Skeletal muscle satellite cell (primary cell): ENCODE data around the gene ANKRD24.
"Not testable (repeated sequence)": the region's sequence is repeated elsewhere in the genome, so short reads cannot be mapped to it uniquely, and the experiment has no call there.

Experiments used
- H3K27me3 ChIP-seq: 2 replicates; pipeline ENCODE4 v1.7.0; 2013; ENCODE audit warnings: low read length; ENCODE audit not compliant: control insufficient read depth, insufficient read depth
- H3K36me3 ChIP-seq: 2 replicates; pipeline ENCODE4 v1.7.0; 2013; ENCODE audit warnings: mild to moderate bottlenecking, control low read depth, low read length; ENCODE audit not compliant: insufficient read depth
- H3K4me1 ChIP-seq: 2 replicates; pipeline ENCODE4 v1.7.0; 2013; ENCODE audit warnings: low read length; ENCODE audit not compliant: control insufficient read depth, insufficient read depth
- H3K4me2 ChIP-seq: 2 replicates; pipeline ENCODE4 v1.7.0; 2013; ENCODE audit warnings: mild to moderate bottlenecking, low read length
- H3K4me3 ChIP-seq: 2 replicates; pipeline ENCODE4 v1.7.0; 2013; ENCODE audit warnings: low read length
- H3K9ac ChIP-seq: 2 replicates; pipeline ENCODE4 v1.7.0; 2013; ENCODE audit warnings: mild to moderate bottlenecking, low read depth, low read length, moderate library complexity
- H3K9me3 ChIP-seq: replicated peaks from 2 replicates; pipeline ENCODE4 v1.7.0; 2013; ENCODE audit warnings: mild to moderate bottlenecking, control low read depth, low read length

The ANKRD24 gene

DNA sequence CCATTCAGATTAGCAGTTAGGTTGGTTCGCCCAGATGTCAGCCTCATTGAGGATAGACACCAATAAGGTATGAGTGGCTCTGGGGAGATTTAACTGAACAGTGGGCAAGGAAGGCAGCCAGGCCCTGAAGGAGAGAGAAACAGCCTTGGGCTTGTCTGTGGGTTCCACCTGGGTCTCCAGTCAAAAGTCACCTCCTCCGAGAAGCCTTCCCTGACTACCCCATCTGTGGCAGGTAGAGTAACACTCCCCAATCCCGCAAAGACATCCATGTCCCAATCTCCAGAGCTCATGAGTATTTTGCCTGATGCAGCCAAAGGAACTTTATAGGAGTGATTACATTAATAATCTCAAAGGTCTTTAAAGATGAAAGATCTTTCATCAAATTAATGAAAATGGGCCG is 56.3 kb downstream of the ANKRD24 start:
- Histone ChIP-seq H3K4me3 (no peak overlapping the region), H3K9me3 (no peaks in the 10 kb centered on the region), H3K4me2 (no peak overlapping the region), H3K4me1 (no peaks in the 10 kb centered on the region), H3K27me3 (peaks cover 12% of the 10 kb centered on the region), H3K9ac (no peak overlapping the region), H3K36me3 (no peaks in the 10 kb centered on the region)

DNA sequence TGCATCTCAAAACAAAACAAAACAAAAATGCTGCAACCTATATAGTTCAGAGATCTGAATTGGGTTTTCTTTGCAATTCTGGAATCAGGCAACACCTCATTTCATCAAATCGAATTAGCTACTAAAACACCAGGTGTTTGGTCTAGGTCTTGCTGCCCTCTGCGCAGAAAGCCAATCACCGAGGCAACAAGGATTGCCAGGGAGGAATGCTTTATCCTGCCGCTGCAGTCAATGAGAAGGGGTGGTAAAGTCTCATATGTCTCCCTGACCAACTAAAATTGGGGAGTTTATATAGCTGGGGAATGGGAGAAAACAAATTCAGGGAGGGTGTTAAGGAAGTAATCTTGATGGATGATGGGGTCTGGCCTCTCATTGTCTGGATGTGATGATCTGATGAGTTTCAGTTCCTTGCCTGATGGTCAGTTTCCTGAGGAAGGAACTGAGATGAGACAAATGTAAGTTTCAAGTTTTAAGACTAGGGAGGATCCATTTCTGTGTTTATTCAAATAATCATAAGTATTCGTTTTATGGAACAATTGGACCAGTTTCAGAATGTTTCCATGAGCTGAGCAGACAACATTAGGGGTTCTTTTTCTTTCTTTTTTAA is 59.4 kb downstream of the ANKRD24 start:
- no peak overlapping the region for H3K9ac ChIP-seq
- no peaks in the 10 kb centered on the region for H3K36me3 ChIP-seq
- peaks cover 4% of the 10 kb centered on the region for H3K4me1 ChIP-seq
- H3K4me2 ChIP-seq, result no peak overlapping the region
- no peaks in the 10 kb centered on the region for H3K9me3 ChIP-seq
- peaks cover 3% of the 10 kb centered on the region for H3K27me3 ChIP-seq
- H3K4me3 ChIP-seq, result no peak overlapping the region

DNA sequence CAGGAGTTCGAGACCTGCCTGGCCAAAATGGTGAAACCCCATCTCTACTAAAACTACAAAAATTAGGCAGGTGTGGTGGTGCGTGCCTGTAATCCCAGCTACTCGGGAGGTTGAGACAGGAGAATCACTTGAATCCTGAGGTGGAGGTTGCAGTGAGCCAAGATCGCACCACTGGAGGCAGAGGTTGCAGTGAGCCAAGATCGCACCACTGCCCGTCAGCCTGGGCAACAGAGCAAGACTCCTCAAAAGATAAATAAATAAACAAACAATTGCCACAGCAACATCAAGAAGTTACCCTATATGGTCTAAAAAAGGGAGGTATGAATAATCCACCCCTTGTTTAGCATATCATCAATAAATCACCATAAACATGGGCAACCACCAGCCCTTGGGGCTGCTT is 63.4 kb downstream of the ANKRD24 start:
- not testable (repeated sequence) for H3K9ac ChIP-seq, H3K9me3 ChIP-seq, H3K4me1 ChIP-seq, H3K27me3 ChIP-seq
- Histone ChIP-seq H3K4me3 (peak overlapping the region; percentile 89), H3K36me3 (peaks cover 17% of the 10 kb centered on the region), H3K4me2 (peak overlapping the region; percentile 81)

DNA sequence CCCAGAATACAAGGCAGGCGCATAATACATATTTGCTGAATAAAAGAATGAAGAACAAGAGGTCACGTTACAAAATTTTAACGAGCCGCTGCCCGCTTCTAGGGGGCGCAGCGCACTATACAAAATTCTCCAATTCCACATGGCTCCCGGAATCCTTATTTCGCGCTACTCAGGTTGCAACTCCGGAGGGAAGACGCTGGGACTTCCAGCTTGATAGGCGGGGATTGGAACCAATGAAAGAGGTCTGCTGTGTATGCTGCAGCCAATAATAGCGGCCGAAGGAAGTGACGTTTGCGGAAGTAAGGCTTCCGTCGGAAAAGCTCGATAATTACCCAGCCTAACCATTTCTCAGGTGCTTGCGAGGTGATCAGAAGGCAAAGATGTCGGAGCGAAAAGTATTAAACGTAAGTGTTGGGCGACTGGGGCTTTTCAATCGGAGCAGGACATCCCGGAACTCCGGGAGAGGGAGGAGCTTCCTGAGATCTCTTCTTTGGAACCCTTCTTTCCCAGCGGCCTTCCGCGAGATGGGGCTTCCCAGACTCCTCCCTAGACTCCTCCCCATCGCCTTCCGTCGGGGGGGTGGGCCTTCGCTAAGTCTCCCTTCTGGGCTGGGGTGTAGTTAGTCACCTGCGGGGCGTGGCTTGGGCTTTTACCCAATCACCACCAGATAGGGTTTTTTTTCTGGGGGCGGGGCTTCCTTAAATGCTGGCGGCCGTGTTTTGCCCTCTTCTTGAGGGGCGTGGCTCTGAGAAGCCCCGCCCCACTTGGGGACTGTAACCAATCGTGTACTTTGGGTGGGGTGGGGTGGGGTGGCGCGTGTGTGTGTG is 64.5 kb downstream of the ANKRD24 start, which contains the start of gene YJU2:
TSS of gene YJU2 (plus strand) at position 314 of the 827 bp plus-strand sequence. CDS start at position 381, 67 bp downstream.
- H3K4me3 ChIP-seq, result peak within 1 kb of the TSS; percentile 89
- H3K9ac ChIP-seq, result peak within 1 kb of the TSS; percentile 92
- H3K36me3 ChIP-seq, result peaks cover 28% of the 10 kb centered on the region
- no peaks in the 10 kb centered on the region for H3K9me3 ChIP-seq
- H3K27me3 ChIP-seq, result no peaks in the 10 kb centered on the region
- peak within 1 kb of the TSS; percentile 81 for H3K4me2 ChIP-seq
- peaks cover 8% of the 10 kb centered on the region for H3K4me1 ChIP-seq

GRCh38 chr19:4256563-4256962 is 74.1 kb downstream of the ANKRD24 start:
- H3K4me3 ChIP-seq, result no peak overlapping the region
- no peak overlapping the region for H3K4me2 ChIP-seq
- peaks cover 7% of the 10 kb centered on the region for H3K9me3 ChIP-seq
- H3K27me3 ChIP-seq, result no peaks in the 10 kb centered on the region
- peaks cover 52% of the 10 kb centered on the region for H3K36me3 ChIP-seq
- no peaks in the 10 kb centered on the region for H3K4me1 ChIP-seq
- no peak overlapping the region for H3K9ac ChIP-seq

DNA sequence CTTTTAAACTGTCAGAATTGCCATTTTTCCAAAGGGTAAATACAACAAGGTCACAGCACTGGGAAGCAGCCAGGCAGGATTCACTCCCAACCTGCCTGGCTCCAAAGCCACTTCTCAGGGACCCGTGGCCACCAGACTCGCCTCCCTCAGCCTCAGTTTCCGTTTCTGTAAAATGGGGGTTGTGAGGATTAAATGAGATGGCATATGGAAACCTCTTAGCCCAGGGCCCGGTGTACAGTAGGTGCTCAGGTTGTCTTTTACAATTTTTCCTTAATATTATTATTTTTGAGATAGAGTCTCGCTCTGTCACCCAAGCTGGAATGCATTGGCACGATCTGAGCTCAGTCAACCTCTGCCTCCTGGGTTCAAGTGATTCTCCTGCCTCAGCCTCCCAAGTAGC is 74.5 kb downstream of the ANKRD24 start:
- H3K27me3 ChIP-seq, result no peaks in the 10 kb centered on the region
- peaks cover 7% of the 10 kb centered on the region for H3K9me3 ChIP-seq
- H3K4me1 ChIP-seq, result no peaks in the 10 kb centered on the region
- no peak overlapping the region for H3K4me2 ChIP-seq
- no peak overlapping the region for H3K4me3 ChIP-seq
- peaks cover 47% of the 10 kb centered on the region for H3K36me3 ChIP-seq
- no peak overlapping the region for H3K9ac ChIP-seq

DNA sequence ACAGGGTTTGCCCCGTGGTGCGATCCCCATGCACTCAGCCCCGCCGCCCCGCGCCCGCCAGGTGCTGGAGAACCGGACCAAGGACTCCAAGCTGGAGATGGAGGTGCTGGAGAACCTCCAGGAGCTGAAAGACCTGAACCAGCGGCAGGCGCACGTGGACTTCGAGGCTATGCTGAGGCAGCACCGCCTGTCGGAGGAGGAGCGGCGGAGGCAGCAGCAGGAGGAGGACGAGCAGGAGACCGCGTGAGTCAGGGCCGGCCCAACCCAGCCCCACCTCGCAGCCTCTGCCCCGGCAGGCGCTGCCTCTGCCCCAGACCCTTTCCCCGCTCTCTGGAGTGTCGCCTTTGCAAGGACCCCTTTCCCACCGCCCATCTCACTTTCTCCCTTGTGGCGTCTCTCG is 75.7 kb downstream of the ANKRD24 start:
- Histone ChIP-seq H3K4me3 (no peak overlapping the region), H3K4me1 (no peaks in the 10 kb centered on the region), H3K27me3 (no peaks in the 10 kb centered on the region), H3K36me3 (peaks cover 41% of the 10 kb centered on the region), H3K9ac (no peak overlapping the region), H3K9me3 (peaks cover 7% of the 10 kb centered on the region), H3K4me2 (no peak overlapping the region)

DNA sequence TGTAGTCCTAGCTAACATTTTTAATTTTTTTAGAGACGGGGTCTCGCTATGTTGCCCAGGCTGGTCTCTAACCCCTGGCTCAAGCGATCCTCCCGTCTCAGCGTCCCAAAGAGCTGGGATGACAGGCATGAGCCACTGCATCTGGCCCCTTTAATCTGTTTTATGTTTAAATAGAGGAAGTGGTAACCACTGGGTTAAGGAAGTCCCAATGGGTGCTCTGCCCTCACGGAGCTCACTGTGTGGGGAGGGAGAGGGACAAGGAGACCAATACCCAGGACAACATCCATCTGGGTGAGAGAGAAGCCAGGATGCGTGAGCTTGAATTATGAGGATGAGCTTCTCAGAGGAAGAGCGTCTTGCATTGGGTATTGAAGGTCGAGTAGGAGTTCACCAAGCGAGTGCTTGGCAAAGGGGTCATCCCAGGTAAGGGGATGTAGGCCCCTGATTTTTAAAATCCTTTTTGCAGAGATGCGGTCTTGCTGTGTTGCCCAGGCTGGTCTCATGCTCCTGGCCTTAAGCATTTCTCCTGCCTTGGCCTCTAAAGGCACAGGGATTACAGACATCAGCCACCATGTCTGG is 78.2 kb downstream of the ANKRD24 start:
- no peaks in the 10 kb centered on the region for H3K27me3 ChIP-seq
- H3K36me3 ChIP-seq, result peaks cover 35% of the 10 kb centered on the region
- H3K4me1 ChIP-seq, result no peaks in the 10 kb centered on the region
- no peak overlapping the region for H3K4me2 ChIP-seq
- H3K9me3 ChIP-seq, result peaks cover 7% of the 10 kb centered on the region
- H3K4me3 ChIP-seq, result no peak overlapping the region
- H3K9ac ChIP-seq, result no peak overlapping the region

- no peaks in the 10 kb centered on the region for H3K4me1 ChIP-seq
- peaks cover 32% of the 10 kb centered on the region for H3K36me3 ChIP-seq
- no peak overlapping the region for H3K4me3 ChIP-seq
- no peaks in the 10 kb centered on the region for H3K27me3 ChIP-seq
- no peaks in the 10 kb centered on the region for H3K9me3 ChIP-seq
- no peak overlapping the region for H3K4me2 ChIP-seq
- no peak overlapping the region for H3K9ac ChIP-seq
These were observed 82.3 kb downstream of the ANKRD24 start for GRCh38 chr19:4264812-4265211.

GRCh38 chr19:4266253-4267000 is 83.9 kb downstream of the ANKRD24 start:
- H3K9me3 ChIP-seq, result no peaks in the 10 kb centered on the region
- peaks cover 27% of the 10 kb centered on the region for H3K36me3 ChIP-seq
- no peaks in the 10 kb centered on the region for H3K27me3 ChIP-seq
- no peak overlapping the region for H3K9ac ChIP-seq
- H3K4me3 ChIP-seq, result no peak overlapping the region
- H3K4me1 ChIP-seq, result no peaks in the 10 kb centered on the region
- no peak overlapping the region for H3K4me2 ChIP-seq
